Neural progenitor cell (in vitro differentiated cells): ENCODE measurements around the gene TCERG1L. TPM values are rescaled to one million over a fixed set of nuclear protein-coding genes. Genes with fewer than 3 reads are reported as not detected.

Experiments
- DNase-seq: peaks from one replicate; pipeline ENCODE4 v3.0.0-alpha.2; 2016; ENCODE audit warnings: low spot score
- H2AFZ ChIP-seq: fragments of 200-600 bp; sonication (generic); replicated peaks from 2 replicates; pipeline ENCODE4 v1.6.1; 2016; ENCODE audit warnings: antibody characterized with exemption
- H3F3A ChIP-seq: fragments of 200-600 bp; sonication (generic); 2 replicates; pipeline ENCODE4 v1.6.1; 2016; ENCODE audit warnings: antibody characterized with exemption, low read depth
- H3K27ac ChIP-seq: fragments of 200-600 bp; sonication (generic); 2 replicates; pipeline ENCODE4 v1.5.1; 2016; ENCODE audit warnings: mild to moderate bottlenecking
- H3K27me3 ChIP-seq: fragments of 200-600 bp; sonication (generic); 2 replicates; pipeline ENCODE4 v1.6.1; 2016; ENCODE audit warnings: mild to moderate bottlenecking, moderate library complexity
- H3K36me3 ChIP-seq: fragments of 200-600 bp; sonication (generic); 2 replicates; pipeline ENCODE4 v1.5.1; 2016
- H3K4me1 ChIP-seq: fragments of 200-600 bp; sonication (generic); 2 replicates; pipeline ENCODE4 v1.6.1; 2016; ENCODE audit warnings: mixed run types
- H3K4me2 ChIP-seq: fragments of 200-600 bp; sonication (generic); 2 replicates; pipeline ENCODE4 v1.6.1; 2016
- H3K4me3 ChIP-seq: fragments of 200-600 bp; sonication (generic); 2 replicates; pipeline ENCODE4 v1.5.1; 2016
- H3K79me2 ChIP-seq: fragments of 200-600 bp; sonication (generic); 2 replicates; pipeline ENCODE4 v1.6.1; 2016; ENCODE audit warnings: low read depth
- H3K9ac ChIP-seq: fragments of 200-600 bp; sonication (generic); 2 replicates; pipeline ENCODE4 v1.6.1; 2016
- H3K9me3 ChIP-seq: fragments of 200-600 bp; sonication (generic); 2 replicates; pipeline ENCODE4 v1.5.1; 2016; ENCODE audit warnings: low read depth
- H4K20me1 ChIP-seq: fragments of 200-600 bp; sonication (generic); 2 replicates; pipeline ENCODE4 v1.6.1; 2016; ENCODE audit warnings: low read depth
- H3K27ac Mint-ChIP-seq: 3 replicates; pipeline ENCODE4 v1.8.0; 2021; ENCODE audit warnings: mixed read lengths
- H3K27me3 Mint-ChIP-seq: 2 replicates; pipeline ENCODE4 v1.8.0; 2022; ENCODE audit warnings: low read depth, mild to moderate bottlenecking, inconsistent platforms, moderate library complexity, mixed read lengths; ENCODE audit not compliant: insufficient read depth
- H3K36me3 Mint-ChIP-seq: 3 replicates; pipeline ENCODE4 v1.8.0; 2021; ENCODE audit warnings: mixed read lengths
- H3K4me1 Mint-ChIP-seq: 3 replicates; pipeline ENCODE4 v1.8.0; 2021; ENCODE audit warnings: mixed read lengths
- H3K4me3 Mint-ChIP-seq: 3 replicates; pipeline ENCODE4 v1.8.0; 2021; ENCODE audit warnings: mild to moderate bottlenecking, moderate library complexity, mixed read lengths
- H3K9me3 Mint-ChIP-seq: 3 replicates; pipeline ENCODE4 v1.8.0; 2020; ENCODE audit warnings: mixed read lengths
- CTCF ChIP-seq: fragments of 200-600 bp; sonication (generic); IDR thresholded peaks from 2 replicates; pipeline ENCODE4 v1.5.1; 2017; ENCODE audit warnings: antibody characterized with exemption, mild to moderate bottlenecking
- EZH2 ChIP-seq: fragments of 200-600 bp; sonication (generic); IDR thresholded peaks from 2 replicates; pipeline ENCODE4 v1.6.1; 2017; ENCODE audit warnings: antibody characterized with exemption, mild to moderate bottlenecking, moderate library complexity
- EZH2phosphoT487 ChIP-seq: fragments of 200-600 bp; sonication (generic); IDR thresholded peaks from 2 replicates; pipeline ENCODE4 v1.6.1; 2017; ENCODE audit warnings: antibody characterized with exemption
- total RNA-seq: library from RNA; depleted of rRNA; stranded (reverse); fragments of >200 nt; gene quantifications from 2 replicates; pipeline ENCODE4 v1.2.3, GENCODE V29; 2015; ENCODE audit warnings: low replicate concordance

The TCERG1L gene
- total RNA-seq, 1 donor from 2014 or later, result 1.8 TPM

DNA sequence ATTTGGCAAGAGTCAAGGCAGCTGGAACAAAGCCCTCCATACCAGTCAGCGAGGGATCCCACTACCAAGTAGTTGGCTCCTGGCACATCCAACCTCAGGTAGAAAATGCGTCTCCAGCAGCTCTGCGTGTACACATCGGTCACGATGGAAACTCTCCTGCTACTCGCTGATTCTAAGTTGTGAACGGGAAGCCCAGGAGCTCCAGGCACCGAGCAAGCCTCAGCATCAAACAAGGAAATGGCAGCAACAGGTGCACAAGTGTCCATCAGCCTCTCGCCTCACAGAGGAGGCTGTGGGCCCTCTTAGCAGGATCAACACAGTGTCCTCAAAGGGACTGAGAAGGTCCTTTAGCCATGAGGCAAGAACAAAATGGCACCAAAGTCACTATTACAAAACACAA is 127.0 kb downstream of the TCERG1L start:
- Histone ChIP-seq H3K4me1 (peaks cover 3% of the 10 kb centered on the region), H3K27ac (no peak overlapping the region), H3K36me3 (no peaks in the 10 kb centered on the region), H4K20me1 (no peaks in the 10 kb centered on the region), H2AFZ (no peak overlapping the region), H3K4me2 (no peak overlapping the region), H3F3A (no peaks in the 10 kb centered on the region), H3K4me3 (no peak overlapping the region), H3K27me3 (no peaks in the 10 kb centered on the region), H3K9me3 (no peaks in the 10 kb centered on the region), H3K79me2 (no peaks in the 10 kb centered on the region), H3K9ac (no peak overlapping the region)
- TF ChIP-seq EZH2 (no peak), EZH2phosphoT487 (no peak), CTCF (no peak)
- H3K27me3 Mint-ChIP-seq, result no peaks in the 10 kb centered on the region
- no peaks in the 10 kb centered on the region for H3K36me3 Mint-ChIP-seq
- no peak overlapping the region for H3K27ac Mint-ChIP-seq
- peaks cover 4% of the 10 kb centered on the region for H3K4me1 Mint-ChIP-seq
- H3K9me3 Mint-ChIP-seq, result peaks cover 1% of the 10 kb centered on the region
- H3K4me3 Mint-ChIP-seq, result no peak overlapping the region
- DNase-seq, result no peak

DNA sequence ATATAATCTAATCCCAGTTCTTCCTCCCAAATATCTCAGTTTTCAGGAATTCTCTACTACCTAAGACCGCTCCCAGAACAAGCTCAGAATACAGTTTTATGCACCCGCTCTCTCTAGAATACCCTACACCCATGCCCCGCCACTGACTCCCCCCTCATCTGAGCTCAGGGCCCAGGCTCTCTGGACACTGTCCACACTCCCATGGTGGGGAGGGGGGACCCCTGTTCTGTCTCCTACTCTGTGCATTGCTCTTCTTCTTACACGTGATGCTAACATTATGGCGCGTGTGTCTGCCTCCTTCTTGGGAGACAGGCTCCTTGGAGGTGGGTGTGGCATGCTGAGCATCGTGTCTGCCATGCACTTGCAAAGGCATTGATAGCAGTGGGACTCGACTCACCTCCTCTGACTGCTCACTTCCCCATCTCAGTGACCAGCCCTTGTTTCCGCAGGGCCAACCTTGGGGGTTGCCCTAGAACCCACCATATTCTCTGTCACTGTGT is 127.9 kb downstream of the TCERG1L start:
- Histone ChIP-seq H3K9me3 (no peaks in the 10 kb centered on the region), H3K27ac (no peak overlapping the region), H3K79me2 (no peaks in the 10 kb centered on the region), H3K4me2 (no peak overlapping the region), H3K4me3 (no peak overlapping the region), H3F3A (no peaks in the 10 kb centered on the region), H3K36me3 (no peaks in the 10 kb centered on the region), H3K4me1 (peaks cover 11% of the 10 kb centered on the region), H3K27me3 (no peaks in the 10 kb centered on the region), H4K20me1 (no peaks in the 10 kb centered on the region), H2AFZ (no peak overlapping the region), H3K9ac (no peak overlapping the region)
- Mint-ChIP-seq H3K27ac (no peak overlapping the region), H3K4me1 (peaks cover 4% of the 10 kb centered on the region), H3K36me3 (no peaks in the 10 kb centered on the region), H3K9me3 (peaks cover 1% of the 10 kb centered on the region), H3K27me3 (no peaks in the 10 kb centered on the region), H3K4me3 (no peak overlapping the region)
- no peak for DNase-seq
- no peak for TF ChIP-seq CTCF
- no peak for TF ChIP-seq EZH2phosphoT487
- no peak for TF ChIP-seq EZH2

GRCh38 chr10:131181456-131181855 is 130.1 kb downstream of the TCERG1L start:
- peaks cover 4% of the 10 kb centered on the region for H3K9me3 Mint-ChIP-seq

More at GRCh38 chr10:131181456-131181855, 130.1 kb downstream of the TCERG1L start:
- no peaks in the 10 kb centered on the region for H3K27me3 Mint-ChIP-seq
- H3K27ac ChIP-seq, result no peak overlapping the region
- no peak overlapping the region for H3K4me2 ChIP-seq
- TF ChIP-seq CTCF (no peak), EZH2phosphoT487 (no peak), EZH2 (no peak)
- H3K9ac ChIP-seq, result no peak overlapping the region
- no peak overlapping the region for H3K4me3 Mint-ChIP-seq
- H3K27me3 ChIP-seq, result no peaks in the 10 kb centered on the region
- H3K9me3 ChIP-seq, result no peaks in the 10 kb centered on the region
- H3F3A ChIP-seq, result peaks cover 3% of the 10 kb centered on the region
- peaks cover 11% of the 10 kb centered on the region for H3K4me1 ChIP-seq
- H3K4me1 Mint-ChIP-seq, result peaks cover 4% of the 10 kb centered on the region
- H4K20me1 ChIP-seq, result no peaks in the 10 kb centered on the region
- no peaks in the 10 kb centered on the region for H3K36me3 ChIP-seq
- no peak overlapping the region for H3K4me3 ChIP-seq
- no peaks in the 10 kb centered on the region for H3K79me2 ChIP-seq
- no peak overlapping the region for H3K27ac Mint-ChIP-seq
- DNase-seq, result no peak
- H2AFZ ChIP-seq, result no peak overlapping the region
- H3K36me3 Mint-ChIP-seq, result no peaks in the 10 kb centered on the region
